GM19463 (cell line): Measurements from ENCODE around the gene GRM3.

ENCODE experiments used
- ATAC-seq: cut with Tn5 transposase; IDR thresholded peaks from one replicate; pipeline ENCODE4 v1.9.1; 2021; ENCODE audit warnings: mild to moderate bottlenecking, moderate library complexity; ENCODE audit not compliant: unreplicated experiment

Gene GRM3

GRCh38 chr7:86889501-86889900 lies 245.8 kb downstream of the GRM3 start:
- ATAC-seq = no peak

- ATAC-seq = no peak
These were observed 254.5 kb downstream of the GRM3 start for GRCh38 chr7:86898171-86898570.

GRCh38 chr7:86900886-86901285 lies 257.2 kb downstream of the GRM3 start:
- no peak for ATAC-seq

- ATAC-seq = no peak
These were observed 261.5 kb downstream of the GRM3 start for GRCh38 chr7:86904949-86905834.

GRCh38 chr7:86908948-86909347 lies 265.2 kb downstream of the GRM3 start:
- no peak for ATAC-seq

- ATAC-seq = no peak
These were observed 267.9 kb downstream of the GRM3 start for GRCh38 chr7:86911659-86912058.

- no peak for ATAC-seq
These were observed 270.0 kb downstream of the GRM3 start for GRCh38 chr7:86913709-86914108.
